Right lobe of liver (tissue), 4 donors: Measurements from ENCODE around the gene SUFU.

Source experiments
- CTCF ChIP-seq, 4 donors: fragments of 200-600 bp in 3 of 4; fragments of 450-650 bp in 1 of 4; IDR thresholded peaks; one replicate each; pipeline versions ENCODE4 v1.5.1 to v1.8.0; 2016 to 2022; ENCODE audit warnings: antibody characterized with exemption in 4 of 4, mild to moderate bottlenecking in 2 of 4
- POLR2A ChIP-seq: fragments of 450-650 bp; IDR thresholded peaks from one replicate; pipeline ENCODE4 v1.6.1; 2017; ENCODE audit warnings: antibody characterized with exemption, mild to moderate bottlenecking
- donor health status: DM: no; HTN: no; CAD: no.
- donor health status: DM: no; HTN: no; CAD: no.
- donor health status: DM: no; HTN: yes; CAD: no.

GRCh38 chr10:102492983-102493382 is 10.8 kb upstream of the SUFU start:
- no peak for TF ChIP-seq CTCF (IDR thresholded peaks at IDR 0.05)
- no peak for TF ChIP-seq POLR2A
